OCI-LY1 (cell line): Measurements from ENCODE around the gene DCAF12.

Experiments used
- H2AFZ ChIP-seq: fragments of 200-600 bp; sonication (generic), shearing (Covaris generic); 2 replicates; pipeline ENCODE4 v1.6.0; 2014; ENCODE audit warnings: antibody characterized with exemption, mild to moderate bottlenecking, low read length
- H3F3A ChIP-seq: fragments of 200-600 bp; sonication (generic), shearing (Covaris generic); 2 replicates; pipeline ENCODE4 v1.6.0; 2014; ENCODE audit warnings: mild to moderate bottlenecking, antibody characterized with exemption, low read length, moderate library complexity; ENCODE audit not compliant: insufficient read depth
- H3K27ac ChIP-seq: fragments of 200-600 bp; sonication (generic); 2 replicates; pipeline ENCODE4 v1.5.1; 2014; ENCODE audit warnings: low read length, mixed run types, mild to moderate bottlenecking, low read depth; ENCODE audit not compliant: poor library complexity, severe bottlenecking
- H3K27me3 ChIP-seq: fragments of 200-600 bp; sonication (generic); 2 replicates; pipeline ENCODE4 v1.6.0; 2014; ENCODE audit warnings: antibody characterized with exemption, mild to moderate bottlenecking, low read length, moderate library complexity; ENCODE audit not compliant: insufficient read depth
- H3K36me3 ChIP-seq: fragments of 200-600 bp; sonication (generic); 2 replicates; pipeline ENCODE4 v1.6.1; 2014; ENCODE audit warnings: mild to moderate bottlenecking, antibody characterized with exemption, low read length, moderate library complexity, mixed read lengths; ENCODE audit not compliant: insufficient read depth
- H3K4me1 ChIP-seq: fragments of 200-600 bp; sonication (generic); 2 replicates; pipeline ENCODE4 v1.5.1; 2014; ENCODE audit warnings: mild to moderate bottlenecking, low read length, moderate library complexity; ENCODE audit not compliant: insufficient read depth, severe bottlenecking
- H3K4me2 ChIP-seq: fragments of 200-600 bp; sonication (generic), shearing (Covaris generic); 2 replicates; pipeline ENCODE4 v1.6.1; 2014; ENCODE audit warnings: low read length
- H3K4me3 ChIP-seq: fragments of 200-600 bp; sonication (generic); 2 replicates; pipeline ENCODE4 v1.5.1; 2014; ENCODE audit warnings: low read length, low read depth, mild to moderate bottlenecking, mixed read lengths; ENCODE audit not compliant: poor library complexity, severe bottlenecking
- H3K79me2 ChIP-seq: fragments of 200-600 bp; shearing (Covaris generic); 2 replicates; pipeline ENCODE4 v1.6.1; 2016; ENCODE audit warnings: mixed run types, low read length, mixed read lengths; ENCODE audit not compliant: insufficient read depth
- H3K9ac ChIP-seq: fragments of 200-600 bp; sonication (generic), shearing (Covaris generic); 2 replicates; pipeline ENCODE4 v1.6.1; 2014; ENCODE audit warnings: mild to moderate bottlenecking, low read length, mixed read lengths
- H3K9me2 ChIP-seq: fragments of 200-600 bp; sonication (generic), shearing (Covaris generic); 2 replicates; pipeline ENCODE4 v1.6.1; 2014; ENCODE audit warnings: low read depth, mild to moderate bottlenecking, low read length, mixed read lengths
- H3K9me3 ChIP-seq: fragments of 200-600 bp; shearing (Covaris generic); 2 replicates; pipeline ENCODE4 v1.6.1; 2014; ENCODE audit warnings: low read length, mixed read lengths
- H4K20me1 ChIP-seq: fragments of 200-600 bp; sonication (generic), shearing (Covaris generic); 2 replicates; pipeline ENCODE4 v1.6.0; 2016; ENCODE audit warnings: mild to moderate bottlenecking, low read length; ENCODE audit not compliant: insufficient read depth
- EZH2 ChIP-seq: fragments of 200-600 bp; sonication (generic), shearing (Covaris generic); IDR thresholded peaks from 2 replicates; pipeline ENCODE4 v1.8.0; 2017; ENCODE audit warnings: borderline replicate concordance, mixed run types, mild to moderate bottlenecking, antibody characterized with exemption, low read length, moderate library complexity, mixed read lengths
- TF ChIP-seq, protein P1 (sequence below): fragments of 200-600 bp; sonication (generic), shearing (Covaris generic); IDR thresholded peaks from 2 replicates; pipeline ENCODE4 v1.5.1; 2017; ENCODE audit warnings: mild to moderate bottlenecking, antibody characterized with exemption, low read length, moderate library complexity, mixed read lengths

DCAF12 gene

DNA sequence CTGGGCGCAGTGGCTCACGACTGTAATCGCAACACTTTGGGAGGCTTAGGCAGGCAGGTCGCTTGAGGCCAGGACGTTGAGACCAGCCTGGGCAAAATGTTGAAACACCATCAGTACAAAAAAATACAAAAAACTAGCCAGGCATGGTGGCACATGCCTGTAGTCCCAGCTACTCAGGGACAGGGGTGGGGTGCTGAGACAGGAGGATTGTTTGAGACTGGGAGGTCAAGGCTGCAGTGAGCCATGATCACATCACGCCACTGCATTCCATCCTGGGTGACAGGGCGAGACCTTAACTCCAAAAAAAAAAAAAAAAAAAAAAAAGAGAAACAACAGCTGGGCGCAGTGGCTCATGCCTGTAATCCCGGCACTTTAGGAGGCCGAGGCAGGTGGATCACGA is 23.7 kb downstream of the DCAF12 start:
- H3K36me3 ChIP-seq = peaks cover 85% of the 10 kb centered on the region
- H4K20me1 ChIP-seq = no peaks in the 10 kb centered on the region
- peaks cover 32% of the 10 kb centered on the region for H3K4me1 ChIP-seq
- H2AFZ ChIP-seq = no peak overlapping the region
- H3K27ac ChIP-seq = no peak overlapping the region
- no peaks in the 10 kb centered on the region for H3K9me3 ChIP-seq
- H3K27me3 ChIP-seq = no peaks in the 10 kb centered on the region
- H3K4me3 ChIP-seq = no peak overlapping the region
- no peak overlapping the region for H3K4me2 ChIP-seq
- TF ChIP-seq, protein P1, sequence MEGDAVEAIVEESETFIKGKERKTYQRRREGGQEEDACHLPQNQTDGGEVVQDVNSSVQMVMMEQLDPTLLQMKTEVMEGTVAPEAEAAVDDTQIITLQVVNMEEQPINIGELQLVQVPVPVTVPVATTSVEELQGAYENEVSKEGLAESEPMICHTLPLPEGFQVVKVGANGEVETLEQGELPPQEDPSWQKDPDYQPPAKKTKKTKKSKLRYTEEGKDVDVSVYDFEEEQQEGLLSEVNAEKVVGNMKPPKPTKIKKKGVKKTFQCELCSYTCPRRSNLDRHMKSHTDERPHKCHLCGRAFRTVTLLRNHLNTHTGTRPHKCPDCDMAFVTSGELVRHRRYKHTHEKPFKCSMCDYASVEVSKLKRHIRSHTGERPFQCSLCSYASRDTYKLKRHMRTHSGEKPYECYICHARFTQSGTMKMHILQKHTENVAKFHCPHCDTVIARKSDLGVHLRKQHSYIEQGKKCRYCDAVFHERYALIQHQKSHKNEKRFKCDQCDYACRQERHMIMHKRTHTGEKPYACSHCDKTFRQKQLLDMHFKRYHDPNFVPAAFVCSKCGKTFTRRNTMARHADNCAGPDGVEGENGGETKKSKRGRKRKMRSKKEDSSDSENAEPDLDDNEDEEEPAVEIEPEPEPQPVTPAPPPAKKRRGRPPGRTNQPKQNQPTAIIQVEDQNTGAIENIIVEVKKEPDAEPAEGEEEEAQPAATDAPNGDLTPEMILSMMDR = no peak
- TF ChIP-seq EZH2 = no peak
- H3K9ac ChIP-seq = no peak overlapping the region
- no peaks in the 10 kb centered on the region for H3K79me2 ChIP-seq
- no peaks in the 10 kb centered on the region for H3F3A ChIP-seq
- H3K9me2 ChIP-seq = no peaks in the 10 kb centered on the region

DNA sequence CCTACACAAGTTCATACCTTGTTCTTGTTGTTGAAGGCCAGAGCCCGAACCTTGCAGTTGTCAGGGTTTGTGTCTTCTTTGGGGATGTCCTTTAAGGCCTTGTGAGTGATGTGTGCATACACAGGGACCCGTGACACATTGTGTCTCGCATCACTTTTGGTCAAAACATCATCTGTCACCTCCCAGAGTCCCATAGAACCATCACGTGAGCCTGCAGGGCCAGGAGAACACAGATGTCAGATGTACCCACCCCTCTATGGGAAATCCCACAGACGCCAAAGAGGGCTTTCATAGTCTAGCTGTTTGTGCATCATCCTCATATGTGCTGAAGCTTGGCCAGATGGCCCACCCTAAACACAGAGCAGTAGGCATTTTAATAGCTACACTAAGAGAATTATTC is 28.2 kb downstream of the DCAF12 start:
- Histone ChIP-seq H3K36me3 (peaks cover 81% of the 10 kb centered on the region), H3K79me2 (no peaks in the 10 kb centered on the region), H3K4me1 (peaks cover 57% of the 10 kb centered on the region), H3F3A (no peaks in the 10 kb centered on the region), H2AFZ (no peak overlapping the region), H3K9me2 (no peaks in the 10 kb centered on the region), H3K9me3 (no peaks in the 10 kb centered on the region), H3K4me3 (peak overlapping the region; percentile 34), H3K27me3 (no peaks in the 10 kb centered on the region), H3K4me2 (peak overlapping the region; percentile 47), H3K27ac (peak overlapping the region; percentile 98), H4K20me1 (no peaks in the 10 kb centered on the region), H3K9ac (peak overlapping the region; percentile 48; the same call in 1 of the 2 replicates)
- TF ChIP-seq, protein P1 = no peak
- no peak for TF ChIP-seq EZH2

DNA sequence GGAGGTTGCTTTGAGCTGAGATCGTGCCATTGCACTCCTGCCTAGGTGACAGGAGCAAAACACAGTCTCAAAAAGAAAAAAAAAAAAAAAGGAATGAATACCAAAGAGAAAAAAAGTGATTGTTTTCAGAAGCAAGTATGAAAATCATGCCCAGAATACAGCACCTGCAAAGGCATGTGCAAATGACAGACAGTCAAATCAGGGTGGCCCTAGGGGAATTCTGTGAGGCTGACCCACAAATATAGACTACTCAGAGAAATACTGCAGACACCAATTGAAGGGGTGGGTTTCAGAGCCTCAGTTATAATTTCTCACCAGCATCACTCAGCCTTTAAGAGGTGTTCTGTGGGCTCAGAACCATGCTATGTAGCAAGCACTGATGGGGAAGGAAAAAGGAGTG is 28.6 kb downstream of the DCAF12 start:
- Histone ChIP-seq H3K4me1 (peaks cover 61% of the 10 kb centered on the region), H3F3A (no peaks in the 10 kb centered on the region), H3K36me3 (peaks cover 81% of the 10 kb centered on the region), H4K20me1 (no peaks in the 10 kb centered on the region), H3K79me2 (no peaks in the 10 kb centered on the region), H3K4me3 (peak overlapping the region; percentile 34), H3K27ac (peak overlapping the region; percentile 98), H3K9me2 (no peaks in the 10 kb centered on the region), H3K9ac (peak overlapping the region; percentile 48; the same call in 1 of the 2 replicates), H3K27me3 (no peaks in the 10 kb centered on the region), H3K4me2 (peak overlapping the region; percentile 47), H2AFZ (no peak overlapping the region), H3K9me3 (no peaks in the 10 kb centered on the region)
- TF ChIP-seq, protein P1 = no peak
- TF ChIP-seq EZH2 = no peak
